ENCODE results near the gene CRIP2. TPM values are rescaled to one million over a fixed set of nuclear protein-coding genes. Genes with fewer than 3 reads are reported as not detected.

CRIP2 gene
- total and polyA plus RNA-seq, 2 donors (not counting 3 experiments of a cell fraction or from before 2014, with no cell fraction given): 322 to 954 TPM

DNA sequence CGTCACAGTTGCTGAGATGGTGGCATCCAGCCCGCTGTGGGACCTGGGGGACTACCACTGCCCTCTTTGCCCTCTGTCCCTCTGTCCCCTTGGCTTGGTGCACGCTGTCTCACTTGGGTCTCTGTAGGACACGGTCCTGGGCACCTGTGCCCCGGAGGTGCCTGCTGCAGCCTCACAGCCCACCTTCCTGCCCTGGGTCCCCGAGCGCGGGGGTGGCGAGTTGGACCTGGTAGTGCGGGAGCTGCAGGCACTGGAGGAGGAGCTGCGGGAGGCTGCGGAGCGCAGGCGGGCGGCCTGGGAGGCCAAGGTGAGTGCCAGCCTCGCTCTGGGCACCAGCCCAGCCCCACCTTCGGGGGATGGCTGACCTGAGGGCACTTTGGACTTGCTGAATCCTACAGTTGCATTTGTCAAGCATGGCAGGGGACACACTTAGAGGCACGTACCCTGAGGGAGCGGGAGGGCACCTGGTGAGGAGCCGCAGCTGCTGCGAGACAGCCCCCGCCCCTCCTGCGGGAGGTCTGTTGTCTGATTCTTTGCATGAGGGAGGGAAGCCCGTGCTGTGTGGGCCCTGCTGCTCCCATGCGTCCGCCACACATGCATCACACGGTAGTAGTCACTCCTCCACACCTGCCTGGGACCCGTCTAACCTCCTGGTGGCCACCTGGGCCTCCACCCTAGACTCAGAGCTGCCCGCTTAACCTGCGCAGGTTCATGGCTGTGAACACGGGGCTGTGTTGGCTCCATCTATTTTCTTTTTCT is 23.2 kb downstream of the CRIP2 start:
- no peaks in the 10 kb centered on the region for H4K20me1 ChIP-seq (replicated peaks; ENCODE audit: control insufficient read depth, extremely low read depth, insufficient read depth, low read length)
- no peaks in the 10 kb centered on the region for H3K9me1 ChIP-seq (replicated peaks; ENCODE audit: control insufficient read depth, extremely low read depth, insufficient read depth, low read length)
- dilution Hi-C loops (cut with MboI; ENCODE audit: extremely low pct_ligation_motif_present, low sequenced_read_pairs) (no loop called here), intact Hi-C loops (cut with micrococcal nuclease) (no loop called here)
- FAIRE-seq (no peak), DNase-seq (ENCODE audit: low read depth, low spot score) (no peak)
- POLR2A ChIA-PET: no interaction called here
- H3K4me2 ChIP-seq (ENCODE audit: insufficient read depth, low read length): no peak overlapping the region
- no peak overlapping the region for H3K4me3 ChIP-seq (replicated peaks in 1 of 3; ENCODE audit: insufficient read depth in 1 of 3, low read depth in 1 of 3, low read length in 3 of 3)
- H3K36me3 ChIP-seq (ENCODE audit: control insufficient read depth in 2 of 2, extremely low read depth in 1 of 2, insufficient read depth in 2 of 2, low read length in 2 of 2): no peaks in the 10 kb centered on the region
- H3K79me2 ChIP-seq (ENCODE audit: control insufficient read depth, insufficient read depth, low read length): no peaks in the 10 kb centered on the region
- no peak overlapping the region for H3K27ac ChIP-seq (ENCODE audit: insufficient read depth, low read depth, low read length)
- no TSS peak for BruUV-seq (replicated peaks)
- TF ChIP-seq, protein P1, sequence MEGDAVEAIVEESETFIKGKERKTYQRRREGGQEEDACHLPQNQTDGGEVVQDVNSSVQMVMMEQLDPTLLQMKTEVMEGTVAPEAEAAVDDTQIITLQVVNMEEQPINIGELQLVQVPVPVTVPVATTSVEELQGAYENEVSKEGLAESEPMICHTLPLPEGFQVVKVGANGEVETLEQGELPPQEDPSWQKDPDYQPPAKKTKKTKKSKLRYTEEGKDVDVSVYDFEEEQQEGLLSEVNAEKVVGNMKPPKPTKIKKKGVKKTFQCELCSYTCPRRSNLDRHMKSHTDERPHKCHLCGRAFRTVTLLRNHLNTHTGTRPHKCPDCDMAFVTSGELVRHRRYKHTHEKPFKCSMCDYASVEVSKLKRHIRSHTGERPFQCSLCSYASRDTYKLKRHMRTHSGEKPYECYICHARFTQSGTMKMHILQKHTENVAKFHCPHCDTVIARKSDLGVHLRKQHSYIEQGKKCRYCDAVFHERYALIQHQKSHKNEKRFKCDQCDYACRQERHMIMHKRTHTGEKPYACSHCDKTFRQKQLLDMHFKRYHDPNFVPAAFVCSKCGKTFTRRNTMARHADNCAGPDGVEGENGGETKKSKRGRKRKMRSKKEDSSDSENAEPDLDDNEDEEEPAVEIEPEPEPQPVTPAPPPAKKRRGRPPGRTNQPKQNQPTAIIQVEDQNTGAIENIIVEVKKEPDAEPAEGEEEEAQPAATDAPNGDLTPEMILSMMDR (IDR thresholded peaks at IDR 0.05; ENCODE audit: extremely low read depth in 1 of 2, insufficient read depth in 1 of 2, low read depth in 1 of 2, low read length in 2 of 2): no peak
- TF ChIP-seq GATA2 (IDR thresholded peaks at IDR 0.05; ENCODE audit: insufficient read depth, insufficient read length, low read depth, low read length): no peak
- TF ChIP-seq, protein P2, sequence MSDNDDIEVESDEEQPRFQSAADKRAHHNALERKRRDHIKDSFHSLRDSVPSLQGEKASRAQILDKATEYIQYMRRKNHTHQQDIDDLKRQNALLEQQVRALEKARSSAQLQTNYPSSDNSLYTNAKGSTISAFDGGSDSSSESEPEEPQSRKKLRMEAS (IDR thresholded peaks at IDR 0.05; ENCODE audit: insufficient read depth, insufficient read length): no peak
- TF ChIP-seq POLR2AphosphoS5 (IDR thresholded peaks at IDR 0.05; ENCODE audit: insufficient read depth, low read depth, low read length): no peak
- no peak for TF ChIP-seq FOS (IDR thresholded peaks at IDR 0.05; ENCODE audit: borderline replicate concordance, insufficient read depth, low read length)
- TF ChIP-seq MYC (IDR thresholded peaks at IDR 0.05; ENCODE audit: low read depth, low read length): no peak
- no peak for TF ChIP-seq EZH2 (IDR thresholded peaks at IDR 0.05; ENCODE audit: borderline replicate concordance, low read depth, low read length, severe bottlenecking)
- TF ChIP-seq POLR2A (IDR thresholded peaks at IDR 0.05; ENCODE audit: low read depth, low read length): no peak
- no peak for TF ChIP-seq JUN (IDR thresholded peaks at IDR 0.05; ENCODE audit: borderline replicate concordance, insufficient read depth, insufficient read length, low read depth)
- H3K9ac ChIP-seq (replicated peaks; ENCODE audit: extremely low read depth, insufficient read depth, low read length): no peak overlapping the region
- H3K27me3 ChIP-seq (ENCODE audit: control insufficient read depth in 2 of 2, insufficient read depth in 2 of 2, low read length in 2 of 2): no peaks in the 10 kb centered on the region
- no peaks in the 10 kb centered on the region for H3K4me1 ChIP-seq (ENCODE audit: control insufficient read depth, extremely low read depth, insufficient read depth, low read length)
- CTCF ChIA-PET: interaction anchor here (1.0 kb wide), 1 partner anchor 30 kb away, joined by 3 read pairs; no protein-coding TSS in a partner anchor
- no peak overlapping the region for H2AFZ ChIP-seq (ENCODE audit: low read depth, low read length)
- no peaks in the 10 kb centered on the region for H3K9me3 ChIP-seq (replicated peaks; ENCODE audit: control insufficient read depth, insufficient read depth, low read length)

All from endothelial cell of umbilical vein (primary cell).